SU-DHL-6 (cell line): Measurements from ENCODE around the gene COL6A2.

Experiments
- H2AFZ ChIP-seq: fragments of 200-600 bp; sonication (generic); 2 replicates; pipeline ENCODE4 v1.6.1; 2014; ENCODE audit warnings: low read depth, mild to moderate bottlenecking, moderate library complexity, mixed read lengths, antibody characterized with exemption, low read length; ENCODE audit not compliant: severe bottlenecking
- H3F3A ChIP-seq: fragments of 200-600 bp; shearing (Covaris generic); 2 replicates; pipeline ENCODE4 v1.6.0; 2016; ENCODE audit warnings: antibody characterized with exemption, mild to moderate bottlenecking; ENCODE audit not compliant: insufficient read depth
- H3K27ac ChIP-seq: fragments of 200-600 bp; sonication (generic); 2 replicates; pipeline ENCODE4 v1.5.1; 2016; ENCODE audit warnings: low read depth, mild to moderate bottlenecking, low read length, moderate library complexity, mixed read lengths
- H3K27me3 ChIP-seq: fragments of 200-600 bp; sonication (generic), shearing (Covaris generic); 2 replicates; pipeline ENCODE4 v1.6.0; 2014; ENCODE audit warnings: mild to moderate bottlenecking, low read length
- H3K36me3 ChIP-seq: fragments of 200-600 bp; sonication (generic); 2 replicates; pipeline ENCODE4 v1.6.1; 2014; ENCODE audit warnings: mild to moderate bottlenecking, low read length, mixed read lengths
- H3K4me2 ChIP-seq: fragments of 300-600, 200-600 bp; shearing (Covaris generic), sonication (generic); 2 replicates; pipeline ENCODE4 v1.6.0; 2014; ENCODE audit warnings: low read length, low read depth, mild to moderate bottlenecking; ENCODE audit not compliant: poor library complexity, severe bottlenecking
- H3K4me3 ChIP-seq: fragments of 200-600 bp; sonication (generic); 2 replicates; pipeline ENCODE4 v1.5.1; 2014; ENCODE audit warnings: antibody characterized with exemption, low read length, mild to moderate bottlenecking, mixed read lengths; ENCODE audit not compliant: insufficient read depth, poor library complexity, severe bottlenecking
- H3K79me2 ChIP-seq: fragments of 200-600 bp; sonication (generic); 2 replicates; pipeline ENCODE4 v1.6.1; 2014; ENCODE audit warnings: mild to moderate bottlenecking, low read length, moderate library complexity; ENCODE audit not compliant: insufficient read depth
- H3K9ac ChIP-seq: fragments of 200-600 bp; sonication (generic); 2 replicates; pipeline ENCODE4 v1.7.0; 2014; ENCODE audit warnings: mild to moderate bottlenecking, low read length
- H3K9me2 ChIP-seq: fragments of 200-600 bp; sonication (generic); replicated peaks from 2 replicates; pipeline ENCODE4 v1.6.1; 2014; ENCODE audit warnings: low read length; ENCODE audit not compliant: insufficient read depth
- H3K9me3 ChIP-seq: fragments of 200-600 bp; sonication (generic); 2 replicates; pipeline ENCODE4 v1.6.1; 2014; ENCODE audit warnings: low read length, mixed read lengths; ENCODE audit not compliant: insufficient read depth
- H4K20me1 ChIP-seq: fragments of 200-600 bp; sonication (generic); 2 replicates; pipeline ENCODE4 v1.6.1; 2014; ENCODE audit warnings: low read depth, mild to moderate bottlenecking, antibody characterized with exemption, low read length, moderate library complexity, mixed read lengths
- CTCF ChIP-seq: fragments of 200-600 bp; sonication (generic); IDR thresholded peaks from one replicate; pipeline ENCODE4 v1.5.1; 2017; ENCODE audit warnings: antibody characterized with exemption, mild to moderate bottlenecking, low read length, moderate library complexity; ENCODE audit not compliant: insufficient read depth, poor library complexity, severe bottlenecking
- EZH2phosphoT487 ChIP-seq: fragments of 200-600 bp; sonication (generic), shearing (Covaris generic); conservative IDR thresholded peaks from 2 replicates; pipeline ENCODE4 v1.6.1; 2018; ENCODE audit warnings: mild to moderate bottlenecking, antibody characterized with exemption, low read length, moderate library complexity, mixed read lengths

Gene COL6A2

GRCh38 chr21:46050668-46051378 lies 47.1 kb upstream of the COL6A2 start:
- Histone ChIP-seq H3K9ac (no peak overlapping the region), H3K27me3 (no peaks in the 10 kb centered on the region), H2AFZ (no peak overlapping the region), H3K27ac (no peak overlapping the region), H3K4me2 (no peak overlapping the region), H3K9me3 (no peaks in the 10 kb centered on the region), H3F3A (no peaks in the 10 kb centered on the region; the same call in 1 of the 2 replicates), H3K36me3 (no peaks in the 10 kb centered on the region), H3K4me3 (no peak overlapping the region), H3K79me2 (no peaks in the 10 kb centered on the region), H3K9me2 (no peaks in the 10 kb centered on the region), H4K20me1 (no peaks in the 10 kb centered on the region)
- TF ChIP-seq EZH2phosphoT487 (no peak), CTCF (no peak)

DNA sequence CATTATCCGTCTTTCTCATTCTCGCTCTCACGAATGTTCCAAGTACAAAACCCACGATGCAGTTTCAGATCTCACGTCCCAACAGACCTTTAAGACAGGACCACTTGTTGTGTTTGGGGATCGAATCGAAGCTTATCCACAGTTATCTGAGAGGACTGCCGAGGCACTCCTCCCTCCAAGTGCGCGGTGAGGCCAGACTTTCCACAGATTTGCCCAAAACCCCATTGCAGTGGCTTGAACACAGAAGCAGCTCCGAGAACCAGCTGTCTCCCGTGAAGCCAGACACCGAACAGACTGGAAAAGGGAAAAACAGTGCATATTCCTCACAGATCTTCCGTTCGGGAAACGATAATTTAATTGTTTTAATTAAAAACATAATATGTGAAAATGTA lies 46.5 kb upstream of the COL6A2 start:
- Histone ChIP-seq H4K20me1 (no peaks in the 10 kb centered on the region), H3K9me2 (no peaks in the 10 kb centered on the region), H3K9me3 (no peaks in the 10 kb centered on the region), H2AFZ (no peak overlapping the region), H3K27me3 (no peaks in the 10 kb centered on the region), H3K4me3 (no peak overlapping the region), H3K9ac (no peak overlapping the region), H3K4me2 (no peak overlapping the region), H3K27ac (no peak overlapping the region), H3K79me2 (no peaks in the 10 kb centered on the region), H3F3A (no peaks in the 10 kb centered on the region), H3K36me3 (no peaks in the 10 kb centered on the region)
- TF ChIP-seq EZH2phosphoT487 (no peak), CTCF (no peak)

DNA sequence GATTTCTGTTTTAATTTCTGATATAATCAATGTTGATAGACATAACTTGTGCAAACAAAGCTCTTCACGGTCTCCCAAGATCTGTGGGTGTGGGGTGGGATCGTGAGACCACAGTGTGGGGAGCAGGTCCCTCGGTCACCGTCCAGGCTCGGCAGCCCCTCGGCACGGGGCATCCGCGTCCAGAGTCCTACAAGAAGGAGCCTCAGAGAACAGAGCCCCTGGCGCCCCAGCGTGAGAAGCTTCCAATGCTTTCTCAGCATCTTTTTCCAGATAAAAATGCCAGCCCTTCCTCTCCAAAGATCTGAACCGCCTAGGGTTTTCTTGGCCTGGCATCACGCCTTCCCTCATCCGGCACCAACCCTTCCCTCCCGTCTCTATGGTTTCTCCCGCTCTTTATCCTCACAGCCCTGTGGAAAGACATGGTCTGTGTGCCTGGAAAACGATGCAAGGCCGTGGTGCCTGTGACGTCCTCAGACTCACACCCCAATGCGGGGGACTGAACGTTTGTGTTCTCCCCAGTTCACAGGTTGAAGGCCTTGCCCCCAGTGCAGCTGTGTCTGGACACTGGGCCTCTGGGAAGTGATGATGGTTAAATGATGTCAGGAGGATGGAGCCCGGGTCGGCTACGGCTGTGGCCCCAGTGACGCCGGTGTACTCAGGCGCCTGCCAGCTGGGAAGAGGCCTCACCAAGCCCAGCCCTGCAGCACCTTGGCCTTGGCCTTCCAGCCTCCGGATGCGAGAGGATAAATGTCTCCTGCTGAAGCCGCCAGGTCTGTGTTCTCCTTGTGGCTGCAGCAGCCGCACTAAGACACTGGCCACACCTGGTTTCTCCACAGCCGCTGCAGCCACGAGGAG lies 45.9 kb upstream of the COL6A2 start:
- H3K36me3 ChIP-seq, result no peaks in the 10 kb centered on the region
- no peak overlapping the region for H3K4me3 ChIP-seq
- no peak overlapping the region for H2AFZ ChIP-seq
- H3K9ac ChIP-seq, result no peak overlapping the region
- H3K27me3 ChIP-seq, result no peaks in the 10 kb centered on the region
- H3F3A ChIP-seq, result no peaks in the 10 kb centered on the region
- no peak overlapping the region for H3K27ac ChIP-seq
- no peak for TF ChIP-seq CTCF
- no peak for TF ChIP-seq EZH2phosphoT487
- no peaks in the 10 kb centered on the region for H3K79me2 ChIP-seq
- H4K20me1 ChIP-seq, result no peaks in the 10 kb centered on the region
- H3K9me2 ChIP-seq, result no peaks in the 10 kb centered on the region
- no peaks in the 10 kb centered on the region for H3K9me3 ChIP-seq
- H3K4me2 ChIP-seq, result no peak overlapping the region
